HepG2 (cell line): ENCODE results near the gene FAM50A. TPM values are rescaled to one million over a fixed set of nuclear protein-coding genes. Genes with fewer than 3 reads are reported as not detected.

ENCODE experiments used
- ATAC-seq: fragments of 200-7000 bp; cut with Tn5 transposase; 3 replicates; pipeline ENCODE4 v1.9.1; 2020; ENCODE audit warnings: mild to moderate bottlenecking, moderate library complexity
- BruUV-seq: library from RNA; stranded (reverse); fragments of 400-500 nt; replicated peaks from 2 replicates; lab custom pipeline; 2021; lab: Mats Ljungman, UMichigan
- CTCF ChIA-PET: fragments of 300-600 bp; formaldehyde crosslinking; extraction: SDS; loops from one replicate; lab custom pipeline; 2021; ENCODE audit warnings: low total read pairs, inconsistent platforms, low intra/inter-chr PET ratio; lab: Yijun Ruan, JAX
- POLR2A ChIA-PET: fragments of 350-600 bp; sonication (Branson Sonifier 250); formaldehyde crosslinking; loops from one replicate; lab custom pipeline; 2020; ENCODE audit warnings: antibody characterized with exemption, inconsistent platforms; lab: Yijun Ruan, JAX
- DNase-seq: peaks from one replicate; pipeline ENCODE4 v3.0.0-alpha.2; 2015; ENCODE audit warnings: low spot score
- FAIRE-seq: peaks from 3 replicates; lab custom pipeline; 2011; peaks lifted over from hg19 to GRCh38; lab: Jason Lieb, UNC
- H2AFZ ChIP-seq: one replicate; pipeline ENCODE4 v1.6.1; 2011; ENCODE audit warnings: low read length, inconsistent platforms
- H3K27ac ChIP-seq: fragments of 300-600 bp; 3 replicates; pipeline ENCODE4 v1.8.0; 2011; ENCODE audit warnings: mixed run types, mild to moderate bottlenecking, mixed read lengths, low read length, inconsistent platforms; ENCODE audit not compliant: insufficient read depth; ENCODE audit errors: extremely low read length
- H3K27me3 ChIP-seq, 2 experiments: fragments of 200-600 bp in 1 of 2; 2 replicates in 1 of 2; 3 replicates in 1 of 2; pipeline versions ENCODE4 v1.6.0 to v1.8.0; 2011; ENCODE audit warnings: low read length in 2 of 2, mild to moderate bottlenecking in 2 of 2, moderate library complexity in 2 of 2, inconsistent platforms in 1 of 2; ENCODE audit not compliant: insufficient read depth in 2 of 2, control insufficient read depth in 1 of 2
- H3K36me3 ChIP-seq, 2 experiments: fragments of 200-600 bp in 1 of 2; replicated peaks in 1 of 2; 2 replicates in 1 of 2; 3 replicates in 1 of 2; pipeline versions ENCODE4 v1.5.1 to v1.8.0; 2011; ENCODE audit warnings: low read length in 2 of 2, inconsistent platforms in 1 of 2; ENCODE audit not compliant: insufficient read depth in 2 of 2, control insufficient read depth in 1 of 2
- H3K4me1 ChIP-seq: 2 replicates; pipeline ENCODE4 v1.5.1; 2012; ENCODE audit warnings: low read length, inconsistent platforms; ENCODE audit not compliant: insufficient read depth
- H3K4me2 ChIP-seq: 2 replicates; pipeline ENCODE4 v1.6.0; 2011; ENCODE audit warnings: low read depth, low read length, inconsistent platforms
- H3K4me3 ChIP-seq, 3 experiments: fragments of 200-600 bp in 1 of 3; sonication (generic), shearing (Covaris generic) in 1 of 3; replicated peaks in 1 of 3; 2 replicates each; pipeline ENCODE4 v1.5.1; 2011 to 2016; ENCODE audit warnings: low read length in 3 of 3, inconsistent platforms in 2 of 3, low read depth in 2 of 3, mild to moderate bottlenecking in 2 of 3, control low read depth in 1 of 3, mixed read lengths in 1 of 3; ENCODE audit not compliant: insufficient read depth in 1 of 3
- H3K79me2 ChIP-seq: one replicate; pipeline ENCODE4 v1.6.1; 2011; ENCODE audit warnings: low read length, inconsistent platforms; ENCODE audit not compliant: insufficient read depth
- H3K9ac ChIP-seq: 2 replicates; pipeline ENCODE4 v1.6.0; 2011; ENCODE audit warnings: mild to moderate bottlenecking, low read depth, low read length, inconsistent platforms; ENCODE audit not compliant: insufficient read depth
- H3K9me3 ChIP-seq: 2 replicates; pipeline ENCODE4 v1.5.1; 2012; ENCODE audit warnings: mild to moderate bottlenecking, low read length
- H4K20me1 ChIP-seq: 2 replicates; pipeline ENCODE4 v1.6.0; 2011; ENCODE audit warnings: inconsistent platforms, mild to moderate bottlenecking, low read length, moderate library complexity; ENCODE audit not compliant: insufficient read depth
- AKAP8 ChIP-seq: sonication (generic); formaldehyde crosslinking; IDR thresholded peaks from 2 replicates; pipeline ENCODE4 v1.5.1; 2020; ENCODE audit warnings: mild to moderate bottlenecking, missing genetic modification reagents
- FOXJ3 ChIP-seq: sonication (generic); formaldehyde crosslinking; IDR thresholded peaks from 2 replicates; pipeline ENCODE4 v1.4.0; 2020; ENCODE audit warnings: missing genetic modification reagents, mild to moderate bottlenecking, borderline replicate concordance
- HMG20B ChIP-seq: conservative IDR thresholded peaks from 2 replicates; pipeline ENCODE4 v1.6.1; 2016; ENCODE audit warnings: missing genetic modification reagents, missing compliant biosample characterization
- MEIS1 ChIP-seq: sonication (generic); formaldehyde crosslinking; IDR thresholded peaks from 2 replicates; pipeline ENCODE4 v1.9.0; 2021; ENCODE audit warnings: mild to moderate bottlenecking, missing genetic modification reagents, moderate library complexity, borderline replicate concordance
- ZNF235 ChIP-seq: sonication (generic); formaldehyde crosslinking; IDR thresholded peaks from 2 replicates; pipeline ENCODE4 v1.8.1; 2023; ENCODE audit warnings: mild to moderate bottlenecking, missing genetic modification reagents, borderline replicate concordance
- ZNF558 ChIP-seq: sonication (generic); formaldehyde crosslinking; IDR thresholded peaks from 2 replicates; pipeline ENCODE4 v1.9.0; 2022; ENCODE audit warnings: mild to moderate bottlenecking, missing genetic modification reagents, borderline replicate concordance
- ZNF577 ChIP-seq: sonication (generic); formaldehyde crosslinking; IDR thresholded peaks from 2 replicates; pipeline ENCODE4 v1.4.0; 2020; ENCODE audit warnings: mild to moderate bottlenecking, low read depth, missing genetic modification reagents, borderline replicate concordance
- ZNF709 ChIP-seq: sonication (generic); formaldehyde crosslinking; IDR thresholded peaks from 2 replicates; pipeline ENCODE4 v1.5.0; 2020; ENCODE audit warnings: mild to moderate bottlenecking, missing genetic modification reagents
- ZNF710 ChIP-seq: sonication (generic); formaldehyde crosslinking; IDR thresholded peaks from 2 replicates; pipeline ENCODE4 v1.5.0; 2020; ENCODE audit warnings: mild to moderate bottlenecking, missing genetic modification reagents, borderline replicate concordance
- ZNF781 ChIP-seq: sonication (generic); formaldehyde crosslinking; IDR thresholded peaks from 2 replicates; pipeline ENCODE4 v1.5.1; 2020; ENCODE audit warnings: borderline replicate concordance, mild to moderate bottlenecking, missing genetic modification reagents; ENCODE audit errors: not compliant biosample characterization
- ZSCAN22 ChIP-seq: sonication (generic); formaldehyde crosslinking; IDR thresholded peaks from 2 replicates; pipeline ENCODE4 v1.4.0; 2020; ENCODE audit warnings: mild to moderate bottlenecking, missing genetic modification reagents
- WGBS: methylation state at CpG from one replicate; pipeline ENCODE4 v1.1.6; 2017; ENCODE audit warnings: low lambda C conversion rate; 5-methylcytosine and 5-hydroxymethylcytosine counted together
- in situ Hi-C: cut with HindIII; loops from 2 replicates; pipeline ENCODE4 v1.10.0; 2017; ENCODE audit warnings: low pct_unique_long_range_greater_than_20kb; ENCODE audit not compliant: extremely low pct_ligation_motif_present
- intact Hi-C: fragments of 100-400 bp; cut with micrococcal nuclease; formaldehyde crosslinking; loops from one replicate; pipeline ENCODE4 v1.10.0; 2022; ENCODE audit not compliant: unreplicated experiment
- polyA plus RNA-seq, 8 experiments: library from polyadenylated mRNA; depleted of rRNA in 3 of 8; stranded (reverse) in 7 of 8; unstranded in 1 of 8; fragments of >200 nt; fragmentation: Illumina TruSeq in 4 of 8; extraction: Trizol in 4 of 8; gene quantifications; 2 replicates each; pipeline versions ENCODE4 v1.2.1 to v1.2.3, GENCODE V29; 2011 to 2016; ENCODE audit warnings: low read depth in 4 of 8, missing spikeins in 1 of 8, mixed read lengths in 1 of 8; ENCODE audit not compliant: insufficient read depth in 1 of 8
- total RNA-seq, 5 experiments: library from RNA; depleted of rRNA; stranded (reverse); fragments of >200 nt; fragmentation: Illumina TruSeq; extraction: Trizol; gene quantifications; 2 replicates each; pipeline ENCODE4 v1.2.3, GENCODE V29; 2016; ENCODE audit warnings: low read depth in 1 of 5
- TF ChIP-seq, protein P1 (sequence below): sonication (generic); formaldehyde crosslinking; IDR thresholded peaks from 2 replicates; pipeline ENCODE4 v1.5.0; 2020; ENCODE audit warnings: missing genetic modification reagents, mild to moderate bottlenecking, borderline replicate concordance
- TF ChIP-seq, protein P2 (sequence below): sonication (generic); formaldehyde crosslinking; IDR thresholded peaks from 2 replicates; pipeline ENCODE4 v1.5.0; 2020; ENCODE audit warnings: mild to moderate bottlenecking, low read depth, missing genetic modification reagents, borderline replicate concordance
- TF ChIP-seq, protein P3 (sequence below): fragments of 450-650 bp; IDR thresholded peaks from 2 replicates; pipeline ENCODE4 v1.6.1; 2016
- TF ChIP-seq, protein P4 (sequence below), 2 experiments: IDR thresholded peaks; 2 replicates each; pipeline ENCODE4 v1.6.1; 2011 to 2012; ENCODE audit warnings: low read length in 2 of 2, borderline replicate concordance in 1 of 2, low read depth in 1 of 2, mild to moderate bottlenecking in 1 of 2, moderate library complexity in 1 of 2

The FAM50A gene
- total and polyA plus RNA-seq, 2 of the 13 experiments (the other 11 are each of a cell fraction or from before 2014, with no cell fraction given) = 30.7 to 40.7 TPM

- no peak for DNase-seq
- FAIRE-seq = no peak
- no TSS peak for BruUV-seq
- H3K9ac ChIP-seq = no peak overlapping the region
- H4K20me1 ChIP-seq = no peaks in the 10 kb centered on the region
- H3K9me3 ChIP-seq = no peaks in the 10 kb centered on the region
- CTCF ChIA-PET = no interaction called here
- ATAC-seq = no peak
- no peak overlapping the region for H3K27ac ChIP-seq
- WGBS = 93% methylated on average over 7 of the region's 7 CpGs
- no peaks in the 10 kb centered on the region; a peak in 3 of 5 replicates for H3K36me3 ChIP-seq
- intact Hi-C loops = no loop called here
- H3K4me3 ChIP-seq = no peak overlapping the region
- no peak overlapping the region for H2AFZ ChIP-seq
- no peak overlapping the region for H3K4me2 ChIP-seq
- POLR2A ChIA-PET = interaction anchor here (1.3 kb wide), 1 partner anchor 20 kb away, joined by 3 read pairs; the partner anchor contains the start of gene TAFAZZIN
- H3K79me2 ChIP-seq = peaks cover 15% of the 10 kb centered on the region
- H3K4me1 ChIP-seq = peaks cover 33% of the 10 kb centered on the region
- no peaks in the 10 kb centered on the region for H3K27me3 ChIP-seq
- in situ Hi-C loops = no loop called here
- TF ChIP-seq, protein P1, sequence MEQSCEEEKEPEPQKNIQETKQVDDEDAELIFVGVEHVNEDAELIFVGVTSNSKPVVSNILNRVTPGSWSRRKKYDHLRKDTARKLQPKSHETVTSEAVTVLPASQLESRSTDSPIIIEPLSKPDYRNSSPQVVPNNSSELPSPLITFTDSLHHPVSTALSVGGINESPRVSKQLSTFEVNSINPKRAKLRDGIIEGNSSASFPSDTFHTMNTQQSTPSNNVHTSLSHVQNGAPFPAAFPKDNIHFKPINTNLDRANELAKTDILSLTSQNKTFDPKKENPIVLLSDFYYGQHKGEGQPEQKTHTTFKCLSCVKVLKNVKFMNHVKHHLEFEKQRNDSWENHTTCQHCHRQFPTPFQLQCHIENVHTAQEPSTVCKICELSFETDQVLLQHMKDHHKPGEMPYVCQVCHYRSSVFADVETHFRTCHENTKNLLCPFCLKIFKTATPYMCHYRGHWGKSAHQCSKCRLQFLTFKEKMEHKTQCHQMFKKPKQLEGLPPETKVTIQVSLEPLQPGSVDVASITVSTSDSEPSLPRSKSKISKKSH = no peak
- TF ChIP-seq HMG20B (CRISPR knock-in tag) (no peak), ZNF235 (CRISPR knock-in tag) (no peak), ZNF558 (CRISPR knock-in tag) (no peak), FOXJ3 (CRISPR knock-in tag) (no peak), ZNF577 (no peak), ZNF710 (CRISPR knock-in tag) (no peak), ZNF709 (no peak), MEIS1 (CRISPR knock-in tag) (no peak), AKAP8 (CRISPR knock-in tag) (no peak), ZSCAN22 (CRISPR knock-in tag) (no peak), ZNF781 (CRISPR knock-in tag) (no peak)
- TF ChIP-seq, protein P2, sequence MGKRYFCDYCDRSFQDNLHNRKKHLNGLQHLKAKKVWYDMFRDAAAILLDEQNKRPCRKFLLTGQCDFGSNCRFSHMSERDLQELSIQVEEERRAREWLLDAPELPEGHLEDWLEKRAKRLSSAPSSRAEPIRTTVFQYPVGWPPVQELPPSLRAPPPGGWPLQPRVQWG (CRISPR knock-in tag) = no peak
- TF ChIP-seq, protein P3, sequence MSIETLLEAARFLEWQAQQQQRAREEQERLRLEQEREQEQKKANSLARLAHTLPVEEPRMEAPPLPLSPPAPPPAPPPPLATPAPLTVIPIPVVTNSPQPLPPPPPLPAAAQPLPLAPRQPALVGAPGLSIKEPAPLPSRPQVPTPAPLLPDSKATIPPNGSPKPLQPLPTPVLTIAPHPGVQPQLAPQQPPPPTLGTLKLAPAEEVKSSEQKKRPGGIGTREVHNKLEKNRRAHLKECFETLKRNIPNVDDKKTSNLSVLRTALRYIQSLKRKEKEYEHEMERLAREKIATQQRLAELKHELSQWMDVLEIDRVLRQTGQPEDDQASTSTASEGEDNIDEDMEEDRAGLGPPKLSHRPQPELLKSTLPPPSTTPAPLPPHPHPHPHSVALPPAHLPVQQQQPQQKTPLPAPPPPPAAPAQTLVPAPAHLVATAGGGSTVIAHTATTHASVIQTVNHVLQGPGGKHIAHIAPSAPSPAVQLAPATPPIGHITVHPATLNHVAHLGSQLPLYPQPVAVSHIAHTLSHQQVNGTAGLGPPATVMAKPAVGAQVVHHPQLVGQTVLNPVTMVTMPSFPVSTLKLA = no peak
- TF ChIP-seq, protein P4, sequence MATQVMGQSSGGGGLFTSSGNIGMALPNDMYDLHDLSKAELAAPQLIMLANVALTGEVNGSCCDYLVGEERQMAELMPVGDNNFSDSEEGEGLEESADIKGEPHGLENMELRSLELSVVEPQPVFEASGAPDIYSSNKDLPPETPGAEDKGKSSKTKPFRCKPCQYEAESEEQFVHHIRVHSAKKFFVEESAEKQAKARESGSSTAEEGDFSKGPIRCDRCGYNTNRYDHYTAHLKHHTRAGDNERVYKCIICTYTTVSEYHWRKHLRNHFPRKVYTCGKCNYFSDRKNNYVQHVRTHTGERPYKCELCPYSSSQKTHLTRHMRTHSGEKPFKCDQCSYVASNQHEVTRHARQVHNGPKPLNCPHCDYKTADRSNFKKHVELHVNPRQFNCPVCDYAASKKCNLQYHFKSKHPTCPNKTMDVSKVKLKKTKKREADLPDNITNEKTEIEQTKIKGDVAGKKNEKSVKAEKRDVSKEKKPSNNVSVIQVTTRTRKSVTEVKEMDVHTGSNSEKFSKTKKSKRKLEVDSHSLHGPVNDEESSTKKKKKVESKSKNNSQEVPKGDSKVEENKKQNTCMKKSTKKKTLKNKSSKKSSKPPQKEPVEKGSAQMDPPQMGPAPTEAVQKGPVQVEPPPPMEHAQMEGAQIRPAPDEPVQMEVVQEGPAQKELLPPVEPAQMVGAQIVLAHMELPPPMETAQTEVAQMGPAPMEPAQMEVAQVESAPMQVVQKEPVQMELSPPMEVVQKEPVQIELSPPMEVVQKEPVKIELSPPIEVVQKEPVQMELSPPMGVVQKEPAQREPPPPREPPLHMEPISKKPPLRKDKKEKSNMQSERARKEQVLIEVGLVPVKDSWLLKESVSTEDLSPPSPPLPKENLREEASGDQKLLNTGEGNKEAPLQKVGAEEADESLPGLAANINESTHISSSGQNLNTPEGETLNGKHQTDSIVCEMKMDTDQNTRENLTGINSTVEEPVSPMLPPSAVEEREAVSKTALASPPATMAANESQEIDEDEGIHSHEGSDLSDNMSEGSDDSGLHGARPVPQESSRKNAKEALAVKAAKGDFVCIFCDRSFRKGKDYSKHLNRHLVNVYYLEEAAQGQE (IDR thresholded peaks at IDR 0.05; ENCODE audit: borderline replicate concordance in 1 of 2, low read depth in 1 of 2, low read length in 2 of 2) = no peak
Observed at GRCh38 chrX:154430916-154431315, 13.0 kb upstream of the FAM50A start.
